ENCODE measurements around the gene NMNAT2. TPM values are rescaled to one million over a fixed set of nuclear protein-coding genes. Genes with fewer than 3 reads are reported as not detected.

NMNAT2 gene
- total RNA-seq, 1 experiment from 2014 or later, result 11.4 TPM

GRCh38 chr1:183407961-183408360, 10.2 kb downstream of the NMNAT2 start:
- Histone ChIP-seq H2BK120ac (ENCODE audit: low read depth, low read length, poor library complexity, severe bottlenecking) (no peak overlapping the region), H3K79me2 (ENCODE audit: insufficient read depth, low read length) (no peaks in the 10 kb centered on the region), H4K5ac (ENCODE audit: insufficient read length, low read depth, low read length) (no peak overlapping the region), H3K23me2 (ENCODE audit: insufficient read length, low read depth, low read length, poor library complexity, severe bottlenecking) (no peaks in the 10 kb centered on the region), H4K20me1 (ENCODE audit: control insufficient read depth, insufficient read depth, insufficient read length) (no peaks in the 10 kb centered on the region), H3K9ac (ENCODE audit: extremely low read depth, insufficient read length, low read length) (no peak overlapping the region), H3K56ac (ENCODE audit: insufficient read length, low read depth, low read length) (no peak overlapping the region), H3K27ac (ENCODE audit: insufficient read length, low read depth, low read length) (no peak overlapping the region), H2AFZ (ENCODE audit: low read length) (no peak overlapping the region), H2BK5ac (ENCODE audit: insufficient read length, low read length) (no peak overlapping the region), H4K91ac (ENCODE audit: insufficient read length, low read depth, low read length) (no peak overlapping the region), H3K14ac (ENCODE audit: insufficient read depth, low read length) (no peak overlapping the region), H3K18ac (ENCODE audit: insufficient read length, low read depth, low read length) (no peak overlapping the region), H3K27me3 (ENCODE audit: insufficient read depth, low read length) (no peaks in the 10 kb centered on the region), H3T11ph (ENCODE audit: low read length) (no peak overlapping the region), H3K23ac (ENCODE audit: insufficient read length, low read depth, low read length) (no peak overlapping the region), H2BK20ac (ENCODE audit: low read depth, low read length, poor library complexity, severe bottlenecking) (no peak overlapping the region), H2BK12ac (ENCODE audit: insufficient read length, low read depth, low read length) (no peak overlapping the region), H3K9me3 (ENCODE audit: control insufficient read depth, low read depth, low read length) (no peaks in the 10 kb centered on the region), H3K4me2 (ENCODE audit: insufficient read depth, insufficient read length, low read length) (no peak overlapping the region), H2BK15ac (ENCODE audit: low read depth, low read length) (no peak overlapping the region), H4K8ac (replicated peaks; ENCODE audit: insufficient read length, low read depth, low read length) (no peak overlapping the region), H3K79me1 (ENCODE audit: insufficient read depth, low read depth, low read length, poor library complexity, severe bottlenecking) (no peaks in the 10 kb centered on the region), H2AK5ac (ENCODE audit: insufficient read length, low read length) (no peak overlapping the region), H3K4ac (ENCODE audit: low read depth, low read length) (no peak overlapping the region), H3K4me1 (ENCODE audit: insufficient read depth, low read length) (peaks cover 17% of the 10 kb centered on the region; the same call in 1 of the 2 replicates)
- TF ChIP-seq CTCF (conservative IDR thresholded peaks at IDR 0.05), result no peak
- Mint-ChIP-seq H3K27me3 (ENCODE audit: low read depth) (no peaks in the 10 kb centered on the region; the same call in 1 of the 2 replicates), H3K9me3 (peaks cover 0 to 3% of the 10 kb centered on the region in 2 experiments; a peak in 1 of 5 replicates), H3K27ac (no peak overlapping the region), H3K4me3 (no peak overlapping the region), H3K4me1 (peaks cover 32 to 43% of the 10 kb centered on the region in 2 experiments), H3K36me3 (ENCODE audit: insufficient read depth in 1 of 3, low read depth in 3 of 3) (peaks cover 0 to 4% (median 0%) of the 10 kb centered on the region in 3 experiments; a peak in 3 of 7 replicates)
- no peak for DNase-seq
- WGBS (ENCODE audit: extremely low coverage, insufficient read length, low lambda C conversion rate), result no CpG with 5 or more reads among the region's 1 CpG
